Smooth muscle cell (in vitro differentiated cells): ENCODE results near the gene GAS5. TPM values are rescaled to one million over a fixed set of nuclear protein-coding genes. Genes with fewer than 3 reads are reported as not detected.

ENCODE experiments used
- DNase-seq: peaks from one replicate; lab custom pipeline; 2025; ENCODE audit not compliant: unreplicated experiment; lab: John Stamatoyannopoulos, UW
- H2AFZ ChIP-seq: fragments of 200-600 bp; sonication (generic); 2 replicates; pipeline ENCODE4 v1.6.0; 2016; ENCODE audit warnings: antibody characterized with exemption, low read depth, mild to moderate bottlenecking
- H3F3A ChIP-seq: fragments of 200-600 bp; sonication (generic); 2 replicates; pipeline ENCODE4 v1.6.0; 2017; ENCODE audit warnings: antibody characterized with exemption, low read depth
- H3K27ac ChIP-seq: fragments of 200-600 bp; sonication (generic); 2 replicates; pipeline ENCODE4 v1.5.1; 2016; ENCODE audit warnings: low read depth, mild to moderate bottlenecking
- H3K27me3 ChIP-seq: fragments of 200-600 bp; sonication (generic); 2 replicates; pipeline ENCODE4 v1.6.1; 2016; ENCODE audit warnings: low read depth, mild to moderate bottlenecking
- H3K36me3 ChIP-seq: fragments of 200-600 bp; sonication (generic); 2 replicates; pipeline ENCODE4 v1.5.1; 2016; ENCODE audit warnings: low read depth
- H3K4me1 ChIP-seq: fragments of 200-600 bp; sonication (generic); 2 replicates; pipeline ENCODE4 v1.5.1; 2016; ENCODE audit warnings: low read depth
- H3K4me2 ChIP-seq: fragments of 200-600 bp; sonication (generic); 2 replicates; pipeline ENCODE4 v1.6.0; 2016; ENCODE audit warnings: mild to moderate bottlenecking
- H3K4me3 ChIP-seq: fragments of 200-600 bp; sonication (generic); 2 replicates; pipeline ENCODE4 v1.5.1; 2016; ENCODE audit warnings: mild to moderate bottlenecking
- H3K79me2 ChIP-seq: fragments of 200-600 bp; sonication (generic); 2 replicates; pipeline ENCODE4 v1.6.0; 2016; ENCODE audit warnings: low read depth, mild to moderate bottlenecking
- H3K9ac ChIP-seq: fragments of 200-600 bp; sonication (generic); 2 replicates; pipeline ENCODE4 v1.6.0; 2016; ENCODE audit warnings: low read depth
- H3K9me3 ChIP-seq: fragments of 200-600 bp; sonication (generic); replicated peaks from 2 replicates; pipeline ENCODE4 v1.5.1; 2016; ENCODE audit warnings: low read depth
- H4K20me1 ChIP-seq: fragments of 200-600 bp; sonication (generic); 2 replicates; pipeline ENCODE4 v1.6.0; 2016; ENCODE audit warnings: low read depth
- WGBS: methylation state at CpG from one replicate; pipeline ENCODE4 v1.1.7; 2016; ENCODE audit warnings: low lambda C conversion rate; 5-methylcytosine and 5-hydroxymethylcytosine counted together
- polyA plus RNA-seq: library from polyadenylated mRNA; unstranded; fragments of >200 nt; fragmentation: Nextera tagmentation; extraction: Ambion mirVana; gene quantifications from 2 replicates; pipeline ENCODE4 v1.2.1, GENCODE V29; 2016
- total RNA-seq: library from RNA; depleted of rRNA; stranded (reverse); fragments of >200 nt; gene quantifications from 2 replicates; pipeline ENCODE4 v1.2.3, GENCODE V29; 2014
- TF ChIP-seq, protein P1 (sequence below): fragments of 200-600 bp; sonication (generic); IDR thresholded peaks from 2 replicates; pipeline ENCODE4 v1.5.1; 2017; ENCODE audit warnings: borderline replicate concordance, mild to moderate bottlenecking, antibody characterized with exemption; ENCODE audit not compliant: insufficient read depth, poor library complexity, severe bottlenecking

Gene GAS5
- total and polyA plus RNA-seq, 2 experiments from 2014 or later = 104 to 276 TPM

DNA sequence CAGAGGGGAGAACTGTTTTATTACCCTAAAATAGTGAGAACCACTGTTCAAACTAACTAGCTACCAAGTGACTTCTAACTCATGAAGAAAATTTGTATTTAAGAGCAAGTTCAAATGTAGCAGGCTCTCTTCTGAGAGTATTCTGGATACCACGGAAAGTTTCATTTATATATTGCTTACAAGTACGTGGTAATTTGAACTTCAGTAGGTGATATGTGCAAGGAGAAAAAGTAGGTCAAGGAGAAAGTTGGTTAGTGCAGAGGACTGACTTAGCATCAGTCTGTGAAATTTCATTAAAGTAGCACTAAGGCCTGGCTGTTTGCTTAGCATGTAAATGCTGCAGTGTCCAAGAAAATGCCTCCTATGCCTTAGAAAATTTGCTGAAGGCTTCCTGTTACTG is 32.6 kb upstream of the GAS5 start:
- no peaks in the 10 kb centered on the region for H3K36me3 ChIP-seq
- DNase-seq = no peak
- no peak overlapping the region for H3K4me3 ChIP-seq
- H3K4me2 ChIP-seq = no peak overlapping the region
- H3K27me3 ChIP-seq = no peaks in the 10 kb centered on the region
- WGBS = 88% methylated on average over 2 of the region's 2 CpGs
- H3K9me3 ChIP-seq = no peaks in the 10 kb centered on the region
- no peak overlapping the region for H3K27ac ChIP-seq
- H3K4me1 ChIP-seq = no peaks in the 10 kb centered on the region
- H2AFZ ChIP-seq = no peak overlapping the region
- no peaks in the 10 kb centered on the region for H3F3A ChIP-seq
- H3K9ac ChIP-seq = no peak overlapping the region
- no peaks in the 10 kb centered on the region for H3K79me2 ChIP-seq
- H4K20me1 ChIP-seq = no peaks in the 10 kb centered on the region
- TF ChIP-seq, protein P1, sequence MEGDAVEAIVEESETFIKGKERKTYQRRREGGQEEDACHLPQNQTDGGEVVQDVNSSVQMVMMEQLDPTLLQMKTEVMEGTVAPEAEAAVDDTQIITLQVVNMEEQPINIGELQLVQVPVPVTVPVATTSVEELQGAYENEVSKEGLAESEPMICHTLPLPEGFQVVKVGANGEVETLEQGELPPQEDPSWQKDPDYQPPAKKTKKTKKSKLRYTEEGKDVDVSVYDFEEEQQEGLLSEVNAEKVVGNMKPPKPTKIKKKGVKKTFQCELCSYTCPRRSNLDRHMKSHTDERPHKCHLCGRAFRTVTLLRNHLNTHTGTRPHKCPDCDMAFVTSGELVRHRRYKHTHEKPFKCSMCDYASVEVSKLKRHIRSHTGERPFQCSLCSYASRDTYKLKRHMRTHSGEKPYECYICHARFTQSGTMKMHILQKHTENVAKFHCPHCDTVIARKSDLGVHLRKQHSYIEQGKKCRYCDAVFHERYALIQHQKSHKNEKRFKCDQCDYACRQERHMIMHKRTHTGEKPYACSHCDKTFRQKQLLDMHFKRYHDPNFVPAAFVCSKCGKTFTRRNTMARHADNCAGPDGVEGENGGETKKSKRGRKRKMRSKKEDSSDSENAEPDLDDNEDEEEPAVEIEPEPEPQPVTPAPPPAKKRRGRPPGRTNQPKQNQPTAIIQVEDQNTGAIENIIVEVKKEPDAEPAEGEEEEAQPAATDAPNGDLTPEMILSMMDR = no peak

DNA sequence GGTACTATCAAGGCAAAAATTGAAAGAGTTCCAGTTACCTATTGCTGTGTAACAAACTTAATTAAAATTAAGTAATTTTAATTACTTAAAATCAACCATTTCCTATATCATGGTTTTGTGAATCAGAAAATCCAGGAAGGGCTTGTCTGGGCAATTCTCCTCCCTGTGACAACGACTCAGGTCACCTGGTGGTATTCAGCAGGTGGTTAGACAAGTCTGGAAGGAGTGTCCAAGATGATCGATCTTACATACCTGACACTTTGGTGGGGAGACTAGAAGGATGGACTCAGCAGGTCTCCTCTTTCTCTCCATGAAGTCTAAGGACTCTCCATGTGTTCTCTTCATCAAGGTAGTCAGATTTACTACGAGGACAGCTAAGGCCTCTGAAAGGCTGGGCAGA is 26.4 kb upstream of the GAS5 start:
- Histone ChIP-seq H3K4me1 (no peaks in the 10 kb centered on the region), H3K27me3 (no peaks in the 10 kb centered on the region), H2AFZ (no peak overlapping the region), H3K9me3 (no peaks in the 10 kb centered on the region), H3K79me2 (no peaks in the 10 kb centered on the region), H3K4me2 (no peak overlapping the region), H3K4me3 (no peak overlapping the region), H4K20me1 (peaks cover 7% of the 10 kb centered on the region), H3K27ac (peak overlapping the region; percentile 60), H3K36me3 (no peaks in the 10 kb centered on the region), H3F3A (no peaks in the 10 kb centered on the region), H3K9ac (no peak overlapping the region)
- TF ChIP-seq, protein P1 = no peak
- DNase-seq = no peak
- 60% methylated on average over 3 of the region's 3 CpGs for WGBS

DNA sequence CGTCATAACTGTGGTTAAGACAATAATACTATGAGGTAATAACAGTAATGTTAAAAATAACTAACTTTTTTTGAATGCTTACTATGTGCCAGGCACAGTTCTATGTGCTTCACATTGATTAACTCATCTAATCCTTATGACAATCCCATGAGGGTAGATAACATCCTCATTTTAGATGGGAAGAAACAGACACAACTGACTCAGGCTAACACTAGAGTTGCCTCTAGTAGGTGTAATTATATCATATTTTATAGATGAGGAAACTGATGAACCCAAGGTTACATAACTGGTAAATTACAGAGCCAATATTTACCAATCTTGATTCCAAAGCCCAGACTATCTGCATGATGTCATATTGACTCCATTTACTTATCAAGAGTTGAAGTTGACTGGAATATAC is 25.8 kb upstream of the GAS5 start:
- Histone ChIP-seq H3K9ac (peak overlapping the region; percentile 15), H3K27ac (peak overlapping the region; percentile 60), H2AFZ (no peak overlapping the region), H4K20me1 (peaks cover 7% of the 10 kb centered on the region), H3K36me3 (no peaks in the 10 kb centered on the region), H3K4me1 (no peaks in the 10 kb centered on the region), H3K4me3 (no peak overlapping the region), H3K4me2 (peak overlapping the region; percentile 5), H3K27me3 (no peaks in the 10 kb centered on the region), H3F3A (no peaks in the 10 kb centered on the region), H3K79me2 (no peaks in the 10 kb centered on the region), H3K9me3 (no peaks in the 10 kb centered on the region)
- WGBS = 48% methylated on average over 1 of the region's 1 CpG
- DNase-seq = no peak
- TF ChIP-seq, protein P1 = no peak

DNA sequence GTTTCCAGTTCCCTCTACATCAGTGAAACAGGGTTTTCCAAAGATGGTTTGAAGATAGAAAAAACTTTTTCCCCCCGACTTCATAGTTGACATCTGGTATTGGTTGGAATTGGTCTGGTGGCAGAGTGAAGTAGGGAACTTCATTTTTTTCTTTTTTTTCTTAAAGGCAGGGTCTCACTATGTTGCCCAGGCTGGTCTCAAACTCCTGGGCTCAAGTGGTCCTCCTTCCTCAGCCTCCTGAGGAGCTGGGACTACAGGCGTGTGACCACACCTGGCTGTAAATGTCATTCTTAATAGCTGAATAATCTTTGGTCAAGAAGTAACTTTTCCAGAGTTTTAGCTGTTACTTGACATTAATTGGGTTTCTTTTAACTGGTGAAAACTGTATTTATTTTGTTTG is 22.1 kb upstream of the GAS5 start:
- Histone ChIP-seq H4K20me1 (peaks cover 7% of the 10 kb centered on the region), H3K9ac (no peak overlapping the region), H3K79me2 (no peaks in the 10 kb centered on the region), H3K36me3 (peaks cover 9% of the 10 kb centered on the region), H3K27ac (no peak overlapping the region), H2AFZ (no peak overlapping the region), H3K4me3 (no peak overlapping the region), H3F3A (no peaks in the 10 kb centered on the region), H3K4me2 (no peak overlapping the region), H3K9me3 (no peaks in the 10 kb centered on the region), H3K4me1 (no peaks in the 10 kb centered on the region), H3K27me3 (no peaks in the 10 kb centered on the region)
- TF ChIP-seq, protein P1 = no peak
- no peak for DNase-seq
- 97% methylated on average over 2 of the region's 2 CpGs for WGBS
